Naive thymus-derived CD4-positive, alpha-beta T cell (primary cell): ENCODE measurements around the gene ARSG. TPM values are rescaled to one million over a fixed set of nuclear protein-coding genes. Genes with fewer than 3 reads are reported as not detected.

Source experiments
- ATAC-seq: fragments of 150-1000 bp; cut with Tn5 transposase; 2 replicates; pipeline ENCODE4 v1.10.0; 2021; ENCODE audit warnings: mild to moderate bottlenecking, moderate library complexity
- CTCF ChIA-PET: fragments of 350-600 bp; sonication (Branson Sonifier 250); formaldehyde crosslinking; loops from one replicate; lab custom pipeline; 2021; ENCODE audit warnings: antibody characterized with exemption; lab: Charles Lee
- POLR2A ChIA-PET: fragments of 350-600 bp; sonication (Branson Sonifier 250); formaldehyde crosslinking; loops from one replicate; lab custom pipeline; 2021; ENCODE audit warnings: antibody characterized with exemption, inconsistent platforms; lab: Charles Lee
- DNase-seq, 9 donors: peaks; one replicate each; pipeline versions ENCODE4 v3.0.0 to v3.0.0-alpha.2; 2020 to 2022; ENCODE audit warnings: mixed read lengths in 1 of 9
- H3K27ac ChIP-seq: one replicate; pipeline ENCODE4 v1.7.0; 2013; ENCODE audit warnings: mild to moderate bottlenecking, low read depth, low read length, moderate library complexity
- H3K27me3 ChIP-seq, 2 donors: one replicate each; pipeline ENCODE4 v1.7.0; 2013; ENCODE audit warnings: low read length in 2 of 2, mild to moderate bottlenecking in 2 of 2, moderate library complexity in 2 of 2; ENCODE audit not compliant: control insufficient read depth in 2 of 2, insufficient read depth in 2 of 2
- H3K36me3 ChIP-seq, 3 experiments: 1 replicate in 2 of 3; 2 replicates in 1 of 3; pipeline ENCODE4 v1.7.0; 2013; ENCODE audit warnings: low read length in 3 of 3, mild to moderate bottlenecking in 3 of 3, moderate library complexity in 1 of 3; ENCODE audit not compliant: insufficient read depth in 3 of 3, control insufficient read depth in 2 of 3
- H3K4me1 ChIP-seq, 2 donors: one replicate each; pipeline ENCODE4 v1.7.0; 2013; ENCODE audit warnings: low read length in 2 of 2, mild to moderate bottlenecking in 2 of 2, moderate library complexity in 1 of 2; ENCODE audit not compliant: control insufficient read depth in 2 of 2, insufficient read depth in 2 of 2
- H3K4me3 ChIP-seq: 2 replicates; pipeline ENCODE4 v1.7.0; 2013; ENCODE audit warnings: mild to moderate bottlenecking, low read length
- H3K9me3 ChIP-seq, 3 experiments: 1 replicate in 2 of 3; 2 replicates in 1 of 3; pipeline ENCODE4 v1.7.0; 2013; ENCODE audit warnings: low read length in 3 of 3; ENCODE audit not compliant: control insufficient read depth in 2 of 3
- H3K27ac Mint-ChIP-seq, 9 donors: one replicate each; pipeline ENCODE4 v1.8.0; 2020 to 2022; ENCODE audit warnings: mixed read lengths in 9 of 9, mild to moderate bottlenecking in 8 of 9, moderate library complexity in 5 of 9, inconsistent platforms in 2 of 9
- H3K27me3 Mint-ChIP-seq, 5 donors: one replicate each; pipeline ENCODE4 v1.8.0; 2021 to 2022; ENCODE audit warnings: mixed read lengths in 5 of 5, mild to moderate bottlenecking in 1 of 5
- H3K36me3 Mint-ChIP-seq, 5 donors: one replicate each; pipeline ENCODE4 v1.8.0; 2020 to 2022; ENCODE audit warnings: mixed read lengths in 5 of 5, mild to moderate bottlenecking in 3 of 5, inconsistent platforms in 1 of 5
- H3K4me1 Mint-ChIP-seq, 7 donors: one replicate each; pipeline ENCODE4 v1.8.0; 2020 to 2022; ENCODE audit warnings: mixed read lengths in 7 of 7, mild to moderate bottlenecking in 3 of 7, inconsistent platforms in 1 of 7
- H3K4me3 Mint-ChIP-seq, 10 donors: one replicate each; pipeline ENCODE4 v1.8.0; 2020 to 2022; ENCODE audit warnings: mild to moderate bottlenecking in 10 of 10, mixed read lengths in 10 of 10, moderate library complexity in 6 of 10, inconsistent platforms in 2 of 10
- H3K9me3 Mint-ChIP-seq, 11 donors: one replicate each; pipeline ENCODE4 v1.8.0; 2020 to 2022; ENCODE audit warnings: mixed read lengths in 11 of 11, mild to moderate bottlenecking in 4 of 11, inconsistent platforms in 1 of 11, moderate library complexity in 1 of 11
- intact Hi-C, 2 donors: fragments of 100-400 bp; cut with micrococcal nuclease; formaldehyde crosslinking; loops; one replicate each; pipeline ENCODE4 v1.15.1; 2023
- polyA plus RNA-seq, 2 donors: library from polyadenylated mRNA; unstranded; fragments of 300-500 nt; fragmentation: Illumina TruSeq; gene quantifications; one replicate each; pipeline ENCODE4 v1.2.3, GENCODE V29; 2021
- total RNA-seq, 6 experiments: library from RNA in 5 of 6; stranded (reverse) in 5 of 6; gene quantifications; 1 replicate in 5 of 6; 2 replicates in 1 of 6; pipeline ENCODE4 v1.2.3 and lab custom pipeline; 2021 to 2026

The ARSG gene
- total and polyA plus RNA-seq, 7 experiments from 2014 or later = 7.3 to 20.0 (median 12.6) TPM

DNA sequence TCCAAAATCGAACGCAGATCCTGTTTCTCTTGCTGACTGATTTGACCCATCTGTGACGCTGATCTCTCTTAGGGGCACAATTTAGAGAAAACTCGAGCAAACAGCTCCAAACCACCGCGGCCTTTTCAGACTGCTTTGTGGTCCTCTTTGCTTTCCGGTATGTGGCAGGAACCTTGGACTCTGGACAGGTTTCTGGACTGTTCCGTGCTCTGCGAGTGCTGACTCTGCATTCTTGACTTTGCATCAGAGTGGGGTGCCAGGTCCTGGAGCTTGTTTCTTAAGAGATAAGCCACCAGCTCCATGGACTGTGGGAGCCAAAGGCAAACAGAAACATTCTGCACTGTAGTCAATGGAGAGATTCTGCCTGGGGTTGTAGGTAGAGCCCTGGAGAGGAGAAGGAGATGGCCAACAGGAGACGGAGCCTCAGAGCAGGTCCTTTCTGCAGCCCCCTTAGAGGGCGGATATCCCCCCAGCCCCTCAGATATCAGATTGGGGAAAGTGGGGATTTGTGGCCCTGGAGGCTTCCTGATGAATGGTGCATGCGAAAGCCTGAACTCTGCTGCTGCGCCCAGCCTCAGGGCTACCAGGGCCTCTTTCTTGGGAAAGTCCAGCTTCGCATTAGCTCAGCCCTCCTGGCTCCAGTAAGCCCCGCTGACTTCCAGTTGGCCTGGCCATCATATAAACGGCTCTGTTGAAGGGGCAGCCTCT lies 100.4 kb downstream of the ARSG start:
- Histone ChIP-seq H3K27me3 (no peaks in the 10 kb centered on the region), H3K9me3 (peaks cover 0 to 10% (median 0%) of the 10 kb centered on the region in 3 experiments), H3K4me3 (no peak overlapping the region), H3K4me1 (peaks cover 0 to under 1% of the 10 kb centered on the region in 2 donors), H3K36me3 (no peaks in the 10 kb centered on the region), H3K27ac (no peak overlapping the region)
- peaks cover 2 to 17% (median 3%) of the 10 kb centered on the region in 7 donors for H3K4me1 Mint-ChIP-seq
- peaks cover 6 to 25% (median 12%) of the 10 kb centered on the region in 5 donors for H3K36me3 Mint-ChIP-seq
- ChIA-PET POLR2A (no interaction called here), CTCF (interaction anchor here (0.8 kb wide), 1 partner anchor 9 kb away, joined by 3 read pairs; no protein-coding TSS in a partner anchor)
- peak overlapping the region in 1 of 9 donors; percentile 22 for H3K27ac Mint-ChIP-seq
- H3K9me3 Mint-ChIP-seq = peaks cover 0 to 20% (median 8%) of the 10 kb centered on the region in 11 donors
- no peak overlapping the region for H3K4me3 Mint-ChIP-seq
- intact Hi-C loops = no loop called here
- H3K27me3 Mint-ChIP-seq = no peaks in the 10 kb centered on the region
- ATAC-seq = no peak
- DNase-seq = no peak

DNA sequence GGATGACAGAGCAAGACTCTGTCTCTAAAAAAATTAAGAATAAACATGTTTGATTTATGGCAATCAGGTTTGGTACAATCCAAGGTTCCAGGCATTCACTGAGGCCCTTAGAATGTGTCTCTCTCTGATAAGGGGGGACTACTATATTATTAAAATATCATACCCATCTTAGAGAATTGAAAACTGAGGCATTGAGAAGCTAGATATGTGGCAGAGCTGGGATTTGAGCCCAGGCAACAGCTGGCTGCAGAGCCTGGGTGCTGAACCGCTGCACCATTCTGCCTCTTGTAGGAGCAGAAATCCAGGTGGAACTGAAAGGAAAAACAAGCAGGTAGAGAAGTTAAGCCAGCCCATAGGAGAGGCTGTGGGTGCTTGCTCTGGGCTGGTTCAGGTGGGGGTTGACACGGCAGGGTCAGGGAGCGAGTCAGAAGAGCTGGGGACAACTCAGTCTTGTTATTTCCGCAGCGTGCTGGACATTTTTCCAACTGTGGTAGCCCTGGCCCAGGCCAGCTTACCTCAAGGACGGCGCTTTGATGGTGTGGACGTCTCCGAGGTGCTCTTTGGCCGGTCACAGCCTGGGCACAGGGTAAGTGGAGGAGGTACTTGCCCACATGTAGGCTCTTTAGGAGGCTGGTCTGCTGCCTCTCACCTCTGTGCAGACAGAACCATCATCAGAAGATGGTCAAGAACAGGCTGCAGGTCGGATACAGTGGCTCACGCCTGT lies 103.5 kb downstream of the ARSG start:
- no peak overlapping the region for H3K4me3 Mint-ChIP-seq

DNA sequence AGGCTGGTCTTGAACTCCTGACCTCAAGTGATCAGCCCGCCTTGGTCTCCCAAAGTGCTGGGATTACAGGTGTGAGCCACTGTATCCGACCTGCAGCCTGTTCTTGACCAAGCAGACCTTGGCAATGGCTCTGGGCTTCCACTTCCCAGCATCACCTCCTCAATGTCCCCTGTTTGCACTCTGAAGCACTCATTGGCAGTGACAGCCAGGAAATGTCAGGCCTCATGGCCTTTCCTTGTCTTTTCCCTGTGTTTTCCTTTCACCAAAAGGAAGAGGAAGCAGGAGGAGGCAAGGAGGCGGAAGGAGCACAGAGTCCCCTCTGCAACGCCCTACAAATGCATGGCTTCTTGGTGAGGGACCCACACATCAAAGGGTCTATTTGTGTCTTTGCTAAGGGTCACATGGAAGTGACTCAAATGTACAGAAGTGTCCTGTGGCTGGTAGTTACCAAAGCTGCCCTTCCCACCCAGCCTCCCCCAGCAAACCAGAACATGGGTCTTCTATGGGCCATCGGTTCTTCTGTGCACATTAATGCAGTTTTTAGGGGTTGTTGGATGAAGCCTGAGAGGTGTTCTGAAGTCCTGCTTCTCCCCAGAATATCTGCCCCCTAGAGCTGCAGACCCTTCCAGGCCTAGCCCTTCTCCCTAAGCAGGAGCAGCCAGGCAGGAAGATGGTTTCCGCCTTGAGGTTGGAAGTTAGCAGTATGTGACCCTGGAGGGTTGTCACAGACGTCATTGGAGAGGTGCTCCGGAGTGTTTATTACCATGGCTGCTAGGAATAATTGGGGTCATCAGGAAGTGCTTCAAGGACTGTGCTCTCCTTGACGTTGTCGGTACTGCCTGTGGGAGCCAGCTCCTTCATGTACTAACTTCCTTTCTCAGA lies 105.2 kb downstream of the ARSG start:
- H3K27ac Mint-ChIP-seq = peak overlapping the region in 4 of 9 donors; percentile 2 to 39 (median 14)
- H3K4me1 ChIP-seq = peaks cover 13 to 34% of the 10 kb centered on the region in 2 donors
- ChIA-PET POLR2A (interaction anchor here (0.8 to 2.3 kb wide), 3 partner anchors 45 to 107 kb away, joined by 3 to 4 read pairs (median 4); no protein-coding TSS in a partner anchor), CTCF (interaction anchor here (0.6 to 1.1 kb wide), 2 partner anchors 35 to 93 kb away, joined by 3 read pairs; no protein-coding TSS in a partner anchor)
- H3K4me3 Mint-ChIP-seq = no peak overlapping the region
- peaks cover 15 to 36% (median 34%) of the 10 kb centered on the region in 7 donors for H3K4me1 Mint-ChIP-seq
- peaks cover 0 to 10% (median 0%) of the 10 kb centered on the region in 3 experiments for H3K9me3 ChIP-seq
- H3K27ac ChIP-seq = no peak overlapping the region
- peaks cover 6 to 29% (median 14%) of the 10 kb centered on the region in 5 donors for H3K36me3 Mint-ChIP-seq
- intact Hi-C loops = loop anchor here in 1 of 2 donors (5.0 kb wide), 1 partner anchor 39 kb away; no protein-coding TSS in a partner anchor
- H3K4me3 ChIP-seq = no peak overlapping the region
- H3K9me3 Mint-ChIP-seq = peaks cover 0 to 20% (median 8%) of the 10 kb centered on the region in 11 donors
- no peak for ATAC-seq
- no peaks in the 10 kb centered on the region for H3K27me3 ChIP-seq
- no peaks in the 10 kb centered on the region for H3K36me3 ChIP-seq
- no peaks in the 10 kb centered on the region for H3K27me3 Mint-ChIP-seq
- DNase-seq = no peak

More for the DNA sequence above, 103.5 kb downstream of the ARSG start:
- intact Hi-C loops = loop anchor here in 1 of 2 donors (5.0 kb wide), 1 partner anchor 37 kb away; no protein-coding TSS in a partner anchor
- Mint-ChIP-seq H3K9me3 (peaks cover 0 to 20% (median 8%) of the 10 kb centered on the region in 11 donors), H3K27ac (no peak overlapping the region), H3K36me3 (peaks cover 6 to 30% (median 14%) of the 10 kb centered on the region in 5 donors), H3K4me1 (peaks cover 15 to 26% (median 24%) of the 10 kb centered on the region in 7 donors), H3K27me3 (no peaks in the 10 kb centered on the region)
- CTCF ChIA-PET = interaction anchor here (0.5 kb wide), 1 partner anchor 653 kb away, joined by 3 read pairs; no protein-coding TSS in a partner anchor
- peaks cover 0 to 10% (median 0%) of the 10 kb centered on the region in 3 experiments for H3K9me3 ChIP-seq
- H3K27ac ChIP-seq = no peak overlapping the region
- H3K36me3 ChIP-seq = no peaks in the 10 kb centered on the region
- peaks cover 13 to 23% of the 10 kb centered on the region in 2 donors for H3K4me1 ChIP-seq
- POLR2A ChIA-PET = interaction anchor here (0.6 to 2.3 kb wide), 4 partner anchors 12 to 193 kb away, joined by 3 to 6 read pairs (median 4); partner anchors contain the start of gene ARSG
- no peak overlapping the region for H3K4me3 ChIP-seq
- ATAC-seq = no peak
- DNase-seq = no peak
- no peaks in the 10 kb centered on the region for H3K27me3 ChIP-seq

DNA sequence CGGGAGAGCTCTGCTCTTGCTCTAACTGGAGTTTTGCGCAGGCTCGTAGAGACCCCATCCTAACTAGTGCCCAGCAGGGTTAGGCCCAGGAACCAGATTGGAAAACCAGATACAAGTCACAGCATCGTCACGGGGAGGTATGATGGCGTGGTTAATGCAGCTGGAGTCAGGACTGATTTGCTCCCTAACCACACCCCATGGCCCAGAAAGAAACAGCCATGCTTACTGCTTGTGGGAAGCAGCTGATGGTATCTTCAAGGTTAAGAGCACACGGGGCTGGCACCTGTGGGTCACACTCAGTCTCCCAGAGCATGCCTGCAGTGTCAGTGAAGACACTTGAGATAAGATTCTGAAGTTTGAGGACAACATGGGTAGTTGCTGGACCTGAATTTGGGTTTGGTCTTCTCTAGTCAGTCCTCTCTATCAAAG lies 105.8 kb downstream of the ARSG start:
- no peaks in the 10 kb centered on the region for H3K27me3 ChIP-seq
- Mint-ChIP-seq H3K27me3 (no peaks in the 10 kb centered on the region), H3K4me1 (peaks cover 15 to 37% (median 35%) of the 10 kb centered on the region in 7 donors), H3K9me3 (peaks cover 0 to 20% (median 8%) of the 10 kb centered on the region in 11 donors), H3K27ac (peak overlapping the region in 4 of 9 donors; percentile 2 to 39 (median 19)), H3K36me3 (peaks cover 6 to 29% (median 14%) of the 10 kb centered on the region in 5 donors), H3K4me3 (no peak overlapping the region)
- ChIA-PET POLR2A (interaction anchor here (0.8 to 2.3 kb wide), 3 partner anchors 44 to 107 kb away, joined by 3 to 4 read pairs (median 4); no protein-coding TSS in a partner anchor), CTCF (interaction anchor here (1.1 kb wide), 1 partner anchor 35 kb away, joined by 3 read pairs; no protein-coding TSS in a partner anchor)
- no peak overlapping the region for H3K4me3 ChIP-seq
- ATAC-seq (no peak), DNase-seq (no peak)
- peaks cover 13 to 34% of the 10 kb centered on the region in 2 donors for H3K4me1 ChIP-seq
- no peak overlapping the region for H3K27ac ChIP-seq
- H3K36me3 ChIP-seq = no peaks in the 10 kb centered on the region
- peaks cover 0 to 10% (median 0%) of the 10 kb centered on the region in 3 experiments for H3K9me3 ChIP-seq
- intact Hi-C loops = loop anchor here in 1 of 2 donors (5.0 kb wide), 1 partner anchor 40 kb away; no protein-coding TSS in a partner anchor

DNA sequence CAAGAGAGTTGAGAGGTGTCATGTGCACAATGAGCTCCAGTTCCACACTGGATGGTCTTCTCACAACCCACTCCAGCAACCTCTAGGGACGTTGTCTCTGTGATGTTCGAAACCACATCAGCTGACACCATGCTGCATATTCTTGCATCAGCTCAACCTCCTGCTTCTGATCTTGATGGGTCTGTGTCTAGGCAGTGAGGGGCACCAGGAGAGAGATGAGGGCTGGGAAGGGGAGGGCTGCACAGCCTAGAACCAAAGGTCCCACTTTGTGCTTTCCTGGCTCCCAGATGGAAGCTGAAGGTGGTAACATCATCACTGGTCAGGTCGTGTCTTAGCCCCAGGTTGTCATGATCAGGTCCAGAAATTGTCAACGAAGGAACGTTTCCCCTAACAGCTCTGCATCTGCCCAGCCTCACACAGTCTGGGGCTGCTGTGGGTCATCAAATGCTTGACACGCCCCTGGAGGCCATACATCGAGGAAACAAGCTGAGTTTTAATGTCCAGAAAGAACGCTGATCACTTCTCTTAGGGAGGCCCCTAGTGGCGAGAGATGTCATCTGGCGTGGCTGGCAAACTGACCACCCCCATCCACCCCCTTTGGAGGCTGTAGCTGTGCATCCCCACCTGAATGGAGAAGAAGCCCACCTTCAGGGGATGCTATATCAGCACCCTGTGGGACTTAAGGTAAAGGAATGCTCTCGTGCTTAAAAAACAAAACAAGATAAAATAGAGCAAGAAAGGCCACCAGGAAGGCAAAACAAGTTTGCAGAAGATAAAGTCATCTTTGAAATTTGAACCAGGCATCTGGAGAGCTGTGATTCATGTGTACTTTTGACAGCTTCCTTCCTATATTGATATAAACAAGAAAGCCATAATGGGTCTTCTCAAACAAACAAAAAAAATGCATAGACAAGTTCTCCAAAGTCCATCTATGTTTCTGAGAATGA lies 107.7 kb downstream of the ARSG start:
- Mint-ChIP-seq H3K27me3 (no peaks in the 10 kb centered on the region), H3K4me3 (peak overlapping the region in 9 of 10 donors; percentile 0 to 73 (median 34)), H3K36me3 (peaks cover 6 to 27% (median 17%) of the 10 kb centered on the region in 5 donors), H3K4me1 (peaks cover 15 to 37% (median 35%) of the 10 kb centered on the region in 7 donors), H3K27ac (peak overlapping the region in 5 of 9 donors; percentile 10 to 85 (median 48)), H3K9me3 (peaks cover 0 to 23% (median 10%) of the 10 kb centered on the region in 11 donors)
- Histone ChIP-seq H3K9me3 (peaks cover 0 to 10% (median 0%) of the 10 kb centered on the region in 3 experiments), H3K36me3 (no peaks in the 10 kb centered on the region), H3K27me3 (no peaks in the 10 kb centered on the region), H3K4me1 (peaks cover 13 to 34% of the 10 kb centered on the region in 2 donors), H3K4me3 (no peak overlapping the region), H3K27ac (no peak overlapping the region)
- DNase-seq (no peak), ATAC-seq (peak; percentile 87)
- POLR2A ChIA-PET = interaction anchor here (0.6 to 3.9 kb wide), 13 partner anchors 15 to 307 kb away, joined by 3 to 26 read pairs (median 4); partner anchors contain the start of genes ARSG and SLC16A6
- intact Hi-C loops = loop anchor here (1.0 to 5.0 kb wide), 4 partner anchors 16 to 136 kb away; no protein-coding TSS in a partner anchor
- CTCF ChIA-PET = interaction anchor here (0.6 to 1.6 kb wide), 7 partner anchors 15 to 136 kb away, joined by 3 to 10 read pairs (median 3); no protein-coding TSS in a partner anchor
